Erythroblast (primary cell): ENCODE results near the gene RNF138.

Experiments used
- GATA1 ChIP-seq: IDR thresholded peaks from 2 replicates; pipeline ENCODE4 v1.6.1; 2011; ENCODE audit warnings: low read depth, mild to moderate bottlenecking, control low read depth, low read length, moderate library complexity
- POLR2A ChIP-seq: IDR thresholded peaks from 2 replicates; pipeline ENCODE4 v1.6.1; 2011; ENCODE audit warnings: mild to moderate bottlenecking, low read length

- TF ChIP-seq POLR2A (no peak), GATA1 (no peak)
Observed at GRCh38 chr18:32175265-32175664, 83.6 kb downstream of the RNF138 start.
